NT2/D1 (cell line): ENCODE data around the gene PPAN.

ENCODE experiments used
- SUZ12 ChIP-seq: IDR thresholded peaks from 2 replicates; pipeline ENCODE4 v1.6.1; 2011; ENCODE audit not compliant: insufficient read length, insufficient read depth; ENCODE audit errors: extremely low read depth
- YY1 ChIP-seq: IDR thresholded peaks from 2 replicates; pipeline ENCODE4 v1.6.1; 2011; ENCODE audit not compliant: insufficient read length, insufficient read depth
- ZNF274 ChIP-seq: IDR thresholded peaks from 2 replicates; pipeline ENCODE4 v1.6.1; 2011; ENCODE audit warnings: mild to moderate bottlenecking, low read depth, low read length

GRCh38 chr19:10114651-10115391 is 8.7 kb downstream of the PPAN start:
- no peak for TF ChIP-seq SUZ12
- TF ChIP-seq ZNF274 = no peak
- no peak for TF ChIP-seq YY1
